Renal cortical epithelial cell (primary cell): ENCODE data around the gene COL24A1. TPM values are rescaled to one million over a fixed set of nuclear protein-coding genes. Genes with fewer than 3 reads are reported as not detected.
A peak's percentile ranks its signal among the peaks of the same experiment; 100 is the strongest.
"Not testable (repeated sequence)": the region's sequence is repeated elsewhere in the genome, so short reads cannot be mapped to it uniquely, and the experiment has no call there.

Experiments used
- DNase-seq: peaks from one replicate; pipeline ENCODE4 v3.0.0-alpha.2; 2011; ENCODE audit warnings: low read depth
- total RNA-seq: library from RNA; depleted of rRNA; stranded (reverse); fragments of >200 nt; gene quantifications from 2 replicates; pipeline ENCODE4 v1.2.3, GENCODE V29; 2014

COL24A1 gene
- total RNA-seq, 1 donor from 2014 or later = 0.20 TPM

DNA sequence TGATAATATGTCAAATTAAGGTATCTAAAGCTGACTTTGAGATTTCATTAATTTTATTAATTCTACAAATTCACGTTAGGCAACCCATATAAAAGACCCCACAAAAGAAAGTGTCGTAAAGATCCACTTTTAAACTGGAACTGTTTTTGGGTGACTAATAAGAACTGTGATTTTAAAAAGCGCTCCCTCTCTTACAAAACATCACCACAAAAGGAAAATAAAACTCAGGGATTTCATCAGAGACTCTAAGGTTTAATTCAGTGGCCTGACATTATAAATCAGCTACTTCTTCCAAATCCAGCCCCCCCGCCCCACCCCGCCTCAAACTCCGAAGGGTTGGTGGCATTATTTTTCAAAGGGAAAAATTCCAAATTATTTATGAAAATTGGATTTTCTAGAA is 2.7 kb downstream of the COL24A1 start:
- no peak for DNase-seq

DNA sequence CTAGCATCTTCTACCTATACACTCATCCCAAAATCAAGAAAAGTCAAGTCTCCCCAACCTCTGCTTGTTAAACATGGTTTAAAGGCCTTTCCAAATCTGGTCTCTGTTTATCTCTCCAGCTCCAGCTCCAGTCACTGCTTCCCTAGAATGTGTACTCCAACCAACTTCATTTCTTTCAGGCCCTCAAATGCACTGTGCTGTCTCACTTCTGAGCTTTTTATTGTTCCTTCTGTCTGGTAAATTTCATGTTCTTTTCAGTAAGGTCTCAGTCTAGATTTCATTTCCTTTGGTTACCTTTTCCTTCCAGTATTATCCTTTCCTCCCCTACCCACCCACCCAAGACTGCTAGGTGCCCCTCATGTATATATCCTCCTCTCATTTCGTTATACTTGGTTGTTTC is 3.7 kb downstream of the COL24A1 start:
- no peak for DNase-seq

DNA sequence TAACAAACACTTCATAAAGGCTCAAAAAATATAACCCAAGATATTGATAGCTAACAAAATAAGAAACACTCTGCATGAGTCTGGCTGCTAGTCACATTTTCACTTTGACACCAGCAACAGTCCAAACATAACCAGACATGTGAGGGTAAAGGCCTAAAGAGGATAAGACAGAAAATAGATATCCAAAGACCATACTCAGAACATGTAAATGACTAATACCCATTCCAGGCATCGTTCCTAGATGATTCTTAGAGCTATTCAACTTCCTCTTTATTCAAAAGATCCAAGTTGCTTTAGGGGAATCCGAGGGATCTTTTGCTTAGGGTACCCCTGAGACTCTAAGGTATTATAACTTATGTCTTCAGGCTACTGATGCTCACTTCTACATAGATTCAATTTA is 5.1 kb downstream of the COL24A1 start:
- DNase-seq = no peak

DNA sequence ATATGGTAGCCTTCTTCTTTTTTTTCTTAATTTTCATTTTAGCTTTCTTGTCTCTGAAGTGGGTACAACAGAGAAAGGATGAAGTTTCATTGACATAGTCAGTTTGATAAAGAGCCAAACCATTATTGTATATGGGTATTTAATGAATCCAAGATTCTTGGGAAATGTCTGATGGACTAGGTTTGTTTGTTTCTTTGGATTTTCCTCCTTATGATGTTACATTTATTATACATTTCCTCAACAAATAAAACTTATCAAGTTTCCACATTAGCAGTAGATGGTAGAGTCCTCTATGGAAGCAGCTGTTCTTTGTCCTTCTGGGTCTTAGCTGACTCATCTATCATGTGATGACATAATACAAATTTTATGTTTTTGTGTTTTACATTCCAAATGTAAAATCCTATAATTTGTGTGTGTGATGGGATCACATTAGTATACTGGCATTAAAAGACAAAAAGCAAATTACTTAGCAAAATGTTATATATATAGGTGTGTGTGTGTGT is 6.0 kb downstream of the COL24A1 start:
- DNase-seq = no peak

DNA sequence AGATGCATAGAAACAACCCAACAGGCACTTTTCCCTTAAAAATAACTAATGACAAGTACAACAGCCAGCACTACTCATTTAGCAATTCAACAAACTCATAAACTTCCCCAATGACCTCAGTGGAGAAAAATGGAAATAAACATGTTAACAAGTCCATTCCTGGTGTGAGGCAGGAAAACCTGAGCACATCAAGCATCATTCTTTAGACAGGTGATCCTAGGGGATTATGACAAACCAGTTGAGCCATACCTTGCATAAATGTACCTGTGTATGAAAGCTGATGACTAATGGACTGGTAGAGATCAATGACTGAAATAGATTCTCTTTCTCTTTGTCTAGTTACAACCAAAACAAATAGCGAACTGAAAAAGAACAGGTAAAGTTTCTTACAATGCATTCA is 7.0 kb downstream of the COL24A1 start:
- DNase-seq = no peak

DNA sequence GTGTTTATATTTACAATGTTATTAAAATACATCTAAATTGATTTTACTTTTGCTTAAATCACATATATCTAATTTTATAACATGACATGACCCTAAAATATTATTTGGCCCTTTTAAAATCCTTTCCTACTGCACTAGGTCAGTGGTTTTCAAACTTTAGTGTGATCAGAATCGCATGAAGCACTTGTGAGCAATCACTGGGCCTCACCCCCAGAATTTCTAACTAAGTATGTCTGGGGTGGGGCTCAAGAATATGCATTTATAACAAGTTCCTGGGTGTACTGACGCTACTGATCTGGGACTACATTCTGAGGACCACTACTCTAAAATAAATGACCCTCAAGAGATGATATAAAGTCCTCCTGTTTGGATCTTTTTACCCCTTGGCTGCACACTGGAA is 8.8 kb downstream of the COL24A1 start:
- DNase-seq = no peak

DNA sequence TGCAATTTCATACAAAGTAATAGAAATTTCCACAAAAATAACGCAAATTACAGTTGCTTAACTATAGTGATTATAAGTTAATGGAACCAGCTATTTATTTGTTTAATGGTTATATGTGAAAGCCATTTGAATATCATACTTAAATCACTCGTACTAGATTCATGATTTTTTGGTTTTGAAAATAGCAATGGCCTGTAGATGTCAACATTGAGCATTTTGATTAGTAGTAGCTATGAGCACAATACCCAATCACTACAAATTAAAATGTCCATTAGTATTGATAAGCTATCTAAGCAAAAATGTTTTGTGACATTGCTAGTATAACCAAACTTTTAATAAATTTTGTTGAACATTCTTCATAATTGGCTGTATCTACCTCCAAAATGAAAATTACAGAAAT is 10.0 kb downstream of the COL24A1 start:
- no peak for DNase-seq

DNA sequence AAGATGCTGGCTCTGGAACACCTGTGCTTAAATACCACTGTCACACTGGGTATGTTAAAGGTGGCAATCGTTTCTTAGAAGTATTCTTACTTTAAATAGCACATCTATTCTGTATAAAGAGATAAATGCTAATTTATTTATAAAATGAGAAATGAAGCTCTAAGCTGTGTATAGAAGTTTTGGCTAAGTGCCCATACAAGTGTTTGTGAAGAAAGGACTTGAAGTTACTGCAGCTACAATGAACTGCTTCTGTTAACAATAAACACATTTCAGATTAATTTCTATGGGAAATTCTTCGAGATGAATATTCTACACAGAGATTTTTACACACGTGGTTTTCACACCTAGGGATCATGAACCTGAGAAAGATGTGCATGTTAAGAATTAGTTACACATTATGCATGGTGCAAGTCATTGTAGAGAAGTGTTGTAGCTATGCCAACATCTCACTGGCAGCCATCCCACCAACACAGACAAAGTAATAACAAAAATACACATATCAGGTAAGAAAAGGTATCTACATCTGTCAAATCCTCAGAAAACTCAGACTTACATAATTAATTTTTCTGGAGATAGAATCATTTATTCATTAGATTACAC is 16.2 kb downstream of the COL24A1 start:
- peak; percentile 40 for DNase-seq

DNA sequence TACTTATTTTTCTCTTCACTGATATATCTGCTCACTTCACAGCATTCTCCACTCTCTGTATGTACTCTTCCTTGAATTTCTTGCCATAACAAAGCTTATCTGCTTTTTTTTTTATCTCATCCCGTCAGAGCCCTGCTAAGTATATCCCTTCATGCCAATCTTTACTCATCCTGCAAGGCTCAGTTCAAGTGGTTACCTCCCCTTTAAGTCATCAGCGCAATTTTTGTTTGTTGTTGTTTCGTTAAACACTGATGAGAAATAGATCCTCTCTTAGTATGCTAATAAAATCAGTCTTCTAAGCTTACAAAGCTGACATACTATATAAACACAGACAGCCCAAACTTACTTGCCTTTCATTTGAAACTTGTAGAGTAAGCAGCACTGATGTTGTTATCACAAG is 17.8 kb downstream of the COL24A1 start:
- DNase-seq = no peak

DNA sequence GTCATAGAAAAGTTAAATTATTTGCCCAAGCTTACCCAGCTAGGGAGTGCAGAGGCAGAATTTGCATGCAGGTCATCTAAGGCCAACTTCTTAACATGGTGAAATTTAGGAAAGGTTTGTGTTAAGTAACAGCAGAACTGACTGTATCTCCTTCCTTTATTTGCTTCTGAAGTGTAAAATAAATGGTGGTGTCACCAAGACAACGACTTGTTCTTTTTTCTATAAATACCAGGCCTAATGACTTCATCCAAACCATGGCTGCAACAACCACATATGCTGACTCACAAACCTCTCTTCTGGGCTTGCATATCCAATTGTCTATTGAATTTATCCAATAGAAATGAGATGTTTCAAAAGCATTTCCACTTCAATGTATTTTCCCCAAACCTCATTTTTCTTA is 19.1 kb downstream of the COL24A1 start:
- peak; percentile 91 for DNase-seq

DNA sequence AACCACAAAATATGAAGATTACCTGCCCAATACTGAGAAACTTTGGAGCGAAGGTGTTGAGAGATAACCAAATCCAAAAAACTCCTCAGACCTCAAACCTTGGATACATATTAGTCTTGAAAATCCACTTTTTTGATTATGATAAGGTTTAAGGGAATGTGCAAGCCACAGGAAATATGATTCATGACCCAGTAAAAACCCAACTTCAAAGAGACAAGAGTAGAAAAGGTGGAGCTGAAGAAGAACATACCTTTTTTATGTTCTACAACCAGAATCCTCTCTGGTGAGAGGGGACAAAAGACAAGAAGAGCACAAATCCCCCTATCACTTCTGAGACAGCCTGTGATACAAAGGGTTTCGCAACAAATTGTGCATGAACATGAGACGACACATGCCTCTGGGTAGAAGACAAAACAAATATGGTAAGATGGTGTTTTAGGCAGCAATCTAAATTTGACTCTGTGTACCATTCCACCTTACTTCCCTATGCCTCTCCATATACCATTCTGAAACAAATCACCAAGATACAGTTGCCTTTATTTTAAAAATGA is 37.3 kb downstream of the COL24A1 start:
- DNase-seq = no peak

DNA sequence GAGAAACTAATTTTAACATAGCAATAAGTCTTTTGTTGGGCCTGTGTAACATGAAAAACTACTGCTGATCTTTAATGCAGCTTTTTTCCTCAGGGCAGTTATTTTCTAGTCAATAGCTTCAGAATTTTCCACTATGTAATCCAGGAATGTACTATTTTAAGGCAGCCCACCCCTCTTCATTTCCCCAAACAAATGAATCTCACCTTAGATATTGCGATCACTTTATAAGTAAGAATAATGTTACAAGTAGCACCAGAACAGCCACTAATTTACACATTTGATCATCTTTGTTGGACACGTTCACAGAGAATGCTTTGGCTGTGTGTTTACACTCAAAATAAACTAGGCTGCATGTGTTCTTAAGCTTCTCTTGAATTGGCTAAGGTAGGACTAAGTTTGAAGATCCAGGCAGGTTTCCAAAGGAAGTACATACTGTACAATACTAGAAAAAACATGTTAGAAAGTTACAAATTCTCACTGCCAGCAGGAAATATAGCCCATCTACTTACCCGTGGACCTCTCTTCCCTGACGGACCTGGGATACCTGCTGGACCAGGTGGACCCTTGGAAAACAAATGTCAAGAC is 41.7 kb downstream of the COL24A1 start:
- DNase-seq = no peak

DNA sequence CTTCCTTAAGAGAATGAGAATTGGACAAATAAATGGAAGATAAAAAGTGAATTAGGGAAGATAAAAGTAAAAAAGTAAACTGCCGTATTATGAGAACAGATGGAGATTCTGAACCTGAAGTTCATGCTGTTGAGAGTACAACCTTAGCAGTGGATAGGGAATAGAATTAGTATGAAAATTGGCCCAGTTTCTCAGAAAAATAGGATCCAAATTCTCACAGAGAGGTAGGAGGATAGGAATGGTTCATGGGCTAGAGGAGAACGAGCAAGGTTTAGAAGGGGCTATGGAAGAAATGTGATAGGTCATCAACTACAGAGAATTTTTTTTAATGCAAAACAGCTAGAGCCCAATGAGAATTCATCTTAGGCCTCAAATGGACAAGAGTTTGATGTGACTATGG is 42.3 kb downstream of the COL24A1 start:
- no peak for DNase-seq

DNA sequence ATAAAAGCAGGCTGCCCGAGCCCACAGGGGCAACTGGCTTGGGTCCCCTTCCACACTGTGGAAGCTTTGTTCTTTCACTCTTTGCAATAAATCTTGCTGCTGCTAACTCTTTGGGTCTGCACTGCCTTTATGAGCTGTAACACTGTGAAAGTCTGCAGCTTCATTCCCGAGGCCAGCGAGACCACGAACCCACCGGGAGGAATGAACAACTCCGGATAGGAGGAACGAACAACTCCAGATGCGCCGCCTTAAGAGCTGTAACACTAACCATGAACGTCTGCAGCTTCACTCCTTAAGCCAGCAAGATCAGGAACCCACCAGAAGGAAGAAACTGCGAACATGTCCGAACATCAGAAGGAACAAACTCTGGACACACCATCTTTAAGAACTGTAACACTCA is 45.0 kb downstream of the COL24A1 start:
- not testable (repeated sequence) for DNase-seq

DNA sequence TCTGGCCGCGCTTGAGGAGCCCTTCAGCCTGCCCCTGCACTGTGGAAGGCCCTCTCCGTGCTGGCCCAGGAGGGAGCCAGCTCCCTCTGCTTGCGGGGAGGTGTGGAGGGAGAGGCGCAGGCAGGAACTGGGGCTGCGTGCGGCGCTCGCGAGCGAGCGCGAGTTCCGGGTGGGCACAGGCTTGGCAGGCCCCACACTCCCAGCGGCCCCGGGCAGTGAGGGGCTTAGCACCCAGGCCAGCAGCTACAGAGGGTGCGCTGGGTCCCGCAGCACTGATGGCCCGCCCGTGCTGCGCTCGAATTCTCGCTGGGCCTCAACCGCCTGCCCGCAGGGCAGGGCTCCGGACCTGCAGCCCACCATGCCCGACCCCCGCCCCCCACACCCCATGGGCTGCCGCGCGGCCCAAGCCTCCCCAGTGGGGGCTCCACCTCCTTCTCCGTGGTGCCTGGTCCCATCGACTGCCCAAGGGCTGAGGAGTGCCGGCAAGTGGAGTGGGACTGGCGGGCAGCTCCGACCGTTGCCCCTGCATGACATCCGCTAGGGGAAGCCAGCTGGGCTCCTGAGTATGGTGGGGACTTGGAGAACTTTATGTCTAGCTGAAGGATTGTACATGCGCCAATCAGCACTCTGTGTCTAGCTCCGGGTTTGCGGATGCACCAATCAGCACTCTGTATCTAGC is 46.0 kb downstream of the COL24A1 start:
- no peak for DNase-seq

DNA sequence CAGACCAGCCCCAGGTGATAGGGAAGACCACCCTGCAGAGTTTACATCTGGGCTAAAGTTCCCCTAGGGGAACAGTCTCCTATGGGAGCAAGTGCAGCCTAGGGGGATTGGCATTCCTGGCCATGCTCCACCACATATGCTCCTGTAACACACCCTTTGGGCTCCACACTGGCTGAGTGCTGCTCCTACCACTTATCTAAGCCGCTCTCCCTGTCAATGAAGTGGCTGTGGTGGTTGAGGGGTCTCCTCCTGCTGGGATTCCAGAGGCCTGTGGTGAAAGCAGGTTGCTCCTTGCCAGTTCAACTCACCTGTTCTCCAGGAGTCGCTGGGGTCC is 51.1 kb downstream of the COL24A1 start:
- DNase-seq = no peak

DNA sequence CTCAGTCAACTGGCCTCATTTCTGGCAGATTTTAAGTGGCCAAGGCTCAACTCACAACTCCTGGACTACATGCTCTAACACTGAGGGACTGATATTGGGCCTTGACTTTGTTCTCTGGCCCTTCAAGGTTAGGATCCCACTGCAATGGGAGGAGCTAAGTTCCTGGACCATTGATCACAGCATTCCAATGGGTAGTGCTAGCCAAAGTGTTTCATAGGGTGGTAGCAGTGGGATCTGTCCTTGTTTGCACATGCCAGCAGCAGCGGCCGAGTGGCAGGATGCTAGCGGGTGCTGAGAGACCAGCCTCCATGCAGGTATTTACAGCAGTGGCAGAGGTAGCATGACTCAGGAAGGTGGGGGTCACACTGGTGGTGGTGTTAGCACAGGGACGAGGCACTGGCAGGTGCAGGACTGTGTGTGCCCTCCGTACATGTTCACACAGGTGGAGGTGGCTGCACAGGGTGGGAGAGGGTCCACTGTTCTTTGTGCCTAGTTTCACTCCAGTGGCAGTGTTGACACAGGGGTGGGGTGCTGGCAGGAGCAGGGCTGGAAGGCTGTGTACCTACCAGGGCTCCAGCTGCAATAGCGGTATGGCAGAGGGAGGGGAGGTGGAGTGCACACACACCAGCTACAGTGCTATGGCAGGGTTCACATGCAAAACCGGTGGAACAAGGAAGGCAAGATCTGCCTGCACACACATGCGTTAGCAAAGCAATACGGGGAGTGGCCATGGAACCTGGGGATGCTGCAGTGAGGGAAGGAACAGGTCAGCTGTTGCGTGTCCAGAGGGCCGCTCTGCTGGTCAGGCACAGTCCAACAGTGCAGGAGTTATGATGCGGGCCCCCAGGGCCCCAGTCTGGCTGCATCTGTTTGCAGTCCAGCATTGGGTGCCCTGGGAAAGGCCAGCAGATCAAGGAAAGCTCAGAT is 51.7 kb downstream of the COL24A1 start:
- no peak for DNase-seq

DNA sequence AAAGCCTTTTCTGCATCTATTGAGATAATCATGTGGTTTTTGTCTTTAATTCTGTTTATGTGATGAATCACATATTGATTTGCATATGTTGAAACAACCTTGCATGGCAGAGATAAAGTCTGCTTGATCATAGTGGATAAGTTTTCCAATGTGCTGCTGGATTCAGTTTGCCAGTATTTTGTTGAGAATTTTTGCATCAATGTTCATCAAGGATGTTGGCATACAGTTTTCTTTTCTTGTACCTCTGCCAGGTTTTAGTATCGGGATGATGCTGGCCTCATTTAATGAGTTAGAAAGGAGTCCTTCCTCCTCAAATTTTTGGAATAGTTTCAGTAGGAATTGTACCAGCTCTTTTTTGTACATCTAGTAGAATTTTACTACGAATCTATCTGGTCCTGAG is 55.0 kb downstream of the COL24A1 start:
- no peak for DNase-seq

DNA sequence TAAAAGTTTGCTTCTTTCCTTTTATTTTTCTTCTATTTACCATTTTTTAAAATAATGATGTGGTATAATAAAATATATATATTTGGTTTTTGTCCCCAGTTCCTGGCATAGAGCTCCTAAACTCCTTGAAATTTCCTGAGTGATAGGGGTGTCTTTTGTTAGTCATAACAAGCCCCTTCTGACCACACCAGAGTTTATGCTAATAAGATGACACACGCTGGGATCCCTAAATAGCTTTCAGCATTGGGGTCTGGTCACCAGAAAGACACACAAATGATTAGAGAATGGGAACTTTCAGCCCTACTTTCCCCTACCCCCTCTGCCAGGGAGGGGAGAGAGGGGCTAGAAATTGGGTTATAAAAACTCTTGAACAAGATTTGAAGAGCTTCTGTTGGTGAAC is 56.2 kb downstream of the COL24A1 start:
- no peak for DNase-seq

DNA sequence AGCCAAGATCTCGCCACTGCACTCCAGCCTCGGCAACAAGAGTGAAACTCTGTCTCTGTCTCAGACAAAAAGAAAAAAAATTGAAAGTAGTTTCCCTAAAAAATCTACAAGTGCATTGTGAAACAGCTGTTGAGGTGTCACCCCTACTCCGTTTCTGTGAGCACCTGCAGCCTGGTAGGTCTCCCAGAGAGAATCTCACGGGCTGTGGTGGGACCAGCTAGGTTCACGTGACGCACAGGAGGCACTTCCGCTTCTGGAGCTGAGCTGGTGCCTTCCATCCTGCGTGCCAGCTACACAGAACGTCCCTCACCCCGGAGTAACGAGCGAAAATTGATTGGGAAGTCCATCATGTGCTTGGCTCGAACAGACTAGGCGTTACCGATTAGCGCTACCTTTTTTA is 66.8 kb downstream of the COL24A1 start:
- no peak for DNase-seq

DNA sequence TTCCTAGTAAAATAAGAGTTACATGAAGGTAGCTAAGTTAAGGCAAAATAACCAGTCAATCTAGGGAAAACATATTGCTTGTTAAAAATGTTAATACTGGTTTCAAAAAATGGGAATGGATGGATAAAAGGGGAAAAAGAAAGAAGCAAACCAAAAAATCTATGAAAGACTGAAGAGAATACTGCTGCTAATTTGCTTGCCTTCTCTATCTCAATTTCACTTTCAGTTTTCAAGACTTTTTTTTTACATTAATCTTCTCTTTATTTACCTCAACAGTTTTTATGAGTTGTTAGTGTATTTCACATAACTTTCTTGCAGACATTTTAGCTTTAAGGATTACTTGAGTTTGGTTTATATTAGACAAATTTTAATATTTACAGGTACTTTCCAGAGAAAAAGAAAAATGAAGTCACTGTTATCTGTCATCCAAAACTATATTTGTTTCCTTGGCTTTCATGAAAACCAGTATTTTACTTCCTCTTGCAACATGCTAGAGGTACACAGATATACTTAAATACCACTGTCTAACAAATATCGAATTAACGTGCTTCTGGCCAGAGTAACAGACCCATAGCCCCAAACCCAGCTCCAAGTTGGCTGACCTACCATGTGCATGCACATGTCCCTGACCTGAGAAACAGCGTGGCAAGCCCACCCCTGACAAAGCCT is 70.7 kb downstream of the COL24A1 start:
- DNase-seq = no peak

DNA sequence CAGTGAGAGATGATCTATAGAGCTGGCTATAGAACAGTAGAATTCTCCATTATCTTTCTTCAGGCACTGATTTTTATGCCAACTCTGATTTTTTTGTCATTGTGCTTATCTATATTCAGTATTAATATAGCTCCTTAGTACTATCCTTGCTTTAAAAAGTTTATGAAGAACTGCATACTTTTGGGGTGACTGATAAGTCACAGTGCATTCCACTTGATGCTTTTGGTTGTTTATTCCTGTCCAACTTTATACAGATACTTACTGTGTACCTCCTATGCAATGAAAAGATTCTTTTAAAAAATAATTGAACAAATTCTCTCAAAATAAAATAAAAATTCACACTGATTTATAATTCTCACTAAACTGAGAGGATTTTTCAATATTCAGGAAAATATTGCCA is 71.6 kb downstream of the COL24A1 start:
- no peak for DNase-seq
